ENCODE data around the gene B3GALNT2. TPM values are rescaled to one million over a fixed set of nuclear protein-coding genes. Genes with fewer than 3 reads are reported as not detected.
A peak's percentile ranks its signal among the peaks of the same experiment; 100 is the strongest.

B3GALNT2 gene
- total and polyA plus RNA-seq, 2 donors: 19.6 to 59.5 TPM

DNA sequence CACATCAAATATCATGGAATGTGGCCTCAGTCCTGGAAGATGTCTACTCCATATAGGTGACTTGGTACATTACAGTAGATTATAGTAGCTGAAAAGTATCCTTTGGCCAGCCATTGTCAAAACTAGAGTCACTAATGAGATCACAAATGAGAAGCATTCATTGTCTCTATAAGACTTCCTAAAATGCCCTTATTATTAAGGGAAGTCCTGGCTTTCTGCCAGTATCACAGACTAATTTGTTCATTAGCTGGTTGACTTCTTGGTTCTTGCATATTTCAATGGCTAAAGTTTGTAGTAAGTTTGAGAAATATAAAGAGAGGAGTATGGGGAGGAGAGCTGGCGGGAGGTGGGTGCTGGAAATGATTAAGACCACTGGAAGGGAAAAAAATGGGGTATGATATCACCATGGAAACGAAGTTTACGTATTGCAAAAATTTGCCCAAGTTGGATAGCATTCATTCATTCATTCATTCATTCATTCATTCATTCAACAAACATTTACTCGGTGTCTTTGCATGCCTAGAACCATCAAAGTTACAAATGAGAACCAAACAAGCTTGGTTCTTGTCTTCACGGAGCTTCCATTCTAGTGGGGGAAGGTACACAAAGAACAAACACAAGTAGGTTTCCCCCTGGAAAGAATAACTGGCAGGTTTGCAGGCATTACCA, 11.7 kb upstream of the B3GALNT2 start:
- Histone ChIP-seq H3K4me3 (ENCODE audit: low read depth, low read length) (no peak overlapping the region), H3K4me1 (ENCODE audit: insufficient read depth) (no peaks in the 10 kb centered on the region), H3K27ac (ENCODE audit: low read depth) (no peak overlapping the region), H3K36me3 (ENCODE audit: insufficient read depth) (no peaks in the 10 kb centered on the region)
- WGBS: 94% methylated on average over 5 of the region's 5 CpGs
- DNase-seq (ENCODE audit: extremely low spot score): no peak

DNA sequence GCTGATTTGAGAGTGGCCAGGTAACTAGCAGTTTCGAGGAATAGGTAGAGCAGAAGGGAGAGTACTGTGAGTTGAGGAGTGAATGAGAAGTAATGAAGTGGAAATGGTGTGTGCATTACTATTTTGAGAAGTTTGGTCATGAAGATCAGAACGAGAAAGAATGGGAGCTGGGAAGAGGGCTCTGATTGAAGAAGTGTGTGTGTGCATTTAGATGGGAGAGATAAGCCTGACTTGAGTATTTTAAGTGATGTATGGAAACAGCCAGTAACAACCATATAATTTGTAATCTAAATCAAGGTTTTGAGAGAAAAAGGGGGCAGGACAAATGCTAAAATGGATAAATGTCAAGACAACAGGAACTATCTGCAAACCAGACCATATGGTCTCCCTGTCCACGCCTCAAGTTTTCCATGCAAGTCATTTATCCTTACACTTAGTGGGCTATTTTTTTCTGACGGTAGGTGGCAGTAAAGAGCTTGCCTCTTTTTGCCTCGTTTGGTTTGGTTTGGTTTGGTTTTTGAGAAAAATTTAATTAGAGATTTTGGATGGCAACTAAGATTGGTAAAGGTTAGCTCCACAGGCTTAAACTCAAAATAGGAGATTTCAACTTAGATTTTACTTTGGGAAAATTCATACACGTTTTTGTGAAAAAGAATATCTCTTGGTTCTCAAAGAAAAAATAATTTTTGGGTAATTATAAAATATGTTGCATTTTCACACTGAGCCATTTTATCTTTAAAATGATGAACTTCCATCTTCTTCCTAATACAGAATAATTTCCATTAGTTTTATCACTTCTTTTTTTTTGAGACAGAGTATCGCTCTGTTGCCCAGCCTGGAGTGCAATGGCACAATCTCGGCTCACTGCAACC, 9.5 kb upstream of the B3GALNT2 start:
- peak; percentile 53 for DNase-seq (ENCODE audit: extremely low spot score)
- H3K4me1 ChIP-seq (ENCODE audit: insufficient read depth): no peaks in the 10 kb centered on the region
- 35% methylated on average over 8 of the region's 8 CpGs for WGBS
- H3K36me3 ChIP-seq (ENCODE audit: insufficient read depth): no peaks in the 10 kb centered on the region
- H3K4me3 ChIP-seq (ENCODE audit: low read depth, low read length): no peak overlapping the region
- no peak overlapping the region for H3K27ac ChIP-seq (ENCODE audit: low read depth)

DNA sequence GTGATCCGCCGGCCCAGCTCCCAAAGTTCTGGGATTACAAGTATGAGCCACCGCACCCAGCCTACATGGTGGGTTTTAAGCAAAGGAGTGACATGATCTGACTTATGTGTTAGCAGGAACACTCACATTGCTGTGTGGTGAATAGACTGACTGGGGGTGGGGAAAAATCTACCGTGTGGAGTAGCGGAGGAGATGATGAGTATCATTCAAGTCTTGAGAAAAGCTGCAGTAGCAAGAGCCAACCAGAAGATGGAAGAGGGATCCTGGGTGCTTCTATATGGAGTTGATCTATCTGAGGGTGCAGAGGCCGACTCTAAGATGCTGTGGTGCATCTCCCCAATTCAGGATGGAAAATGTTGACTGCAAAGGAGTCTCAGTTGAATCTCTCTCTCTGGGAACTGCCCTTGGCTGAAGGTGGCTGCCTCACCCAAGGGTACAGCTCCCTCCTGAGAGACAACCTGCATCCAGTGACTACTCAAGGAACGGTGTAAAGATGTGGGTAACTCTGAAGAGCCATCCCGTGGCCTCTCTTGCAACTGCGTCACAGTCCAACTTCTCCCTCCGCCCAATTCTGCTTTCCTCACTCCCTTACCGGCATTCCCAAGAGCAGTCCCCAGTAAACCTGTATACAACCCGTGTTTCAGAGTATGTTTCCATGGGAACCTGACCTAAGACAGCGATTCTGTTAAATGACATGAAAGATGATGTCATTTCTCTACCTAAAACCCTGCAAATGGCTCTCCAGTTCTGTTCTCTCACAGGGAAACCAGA, 7.4 kb upstream of the B3GALNT2 start:
- 69% methylated on average over 13 of the region's 13 CpGs for WGBS
- Histone ChIP-seq H3K36me3 (ENCODE audit: insufficient read depth) (no peaks in the 10 kb centered on the region), H3K27ac (ENCODE audit: low read depth) (no peak overlapping the region), H3K4me1 (ENCODE audit: insufficient read depth) (no peaks in the 10 kb centered on the region), H3K4me3 (ENCODE audit: low read depth, low read length) (no peak overlapping the region)
- DNase-seq (ENCODE audit: extremely low spot score): no peak

DNA sequence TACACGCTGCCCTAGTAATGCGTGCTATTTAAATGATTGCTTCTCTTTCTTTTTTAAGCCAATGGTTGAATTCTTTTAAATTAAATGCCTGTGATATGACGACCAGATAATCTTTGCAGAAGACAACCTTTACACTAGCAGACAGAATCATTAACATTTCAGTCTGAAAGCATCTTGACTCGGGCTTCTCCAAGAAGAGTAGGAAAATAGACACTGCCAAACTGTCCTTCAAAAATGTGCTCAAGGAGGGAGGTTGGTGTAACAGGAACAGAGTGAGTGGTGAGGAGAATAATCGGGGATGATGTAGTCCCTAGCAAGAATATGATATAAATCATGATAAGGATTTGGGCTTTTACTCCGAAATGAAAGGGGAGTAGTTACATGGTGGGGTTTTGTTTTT, 6.6 kb upstream of the B3GALNT2 start:
- H3K4me1 ChIP-seq (ENCODE audit: insufficient read depth): no peaks in the 10 kb centered on the region
- WGBS: 73% methylated on average over 6 of the region's 6 CpGs
- H3K4me3 ChIP-seq (ENCODE audit: low read depth, low read length): no peak overlapping the region
- no peak for DNase-seq (ENCODE audit: extremely low spot score)
- no peak overlapping the region for H3K27ac ChIP-seq (ENCODE audit: low read depth)
- H3K36me3 ChIP-seq (ENCODE audit: insufficient read depth): no peaks in the 10 kb centered on the region

DNA sequence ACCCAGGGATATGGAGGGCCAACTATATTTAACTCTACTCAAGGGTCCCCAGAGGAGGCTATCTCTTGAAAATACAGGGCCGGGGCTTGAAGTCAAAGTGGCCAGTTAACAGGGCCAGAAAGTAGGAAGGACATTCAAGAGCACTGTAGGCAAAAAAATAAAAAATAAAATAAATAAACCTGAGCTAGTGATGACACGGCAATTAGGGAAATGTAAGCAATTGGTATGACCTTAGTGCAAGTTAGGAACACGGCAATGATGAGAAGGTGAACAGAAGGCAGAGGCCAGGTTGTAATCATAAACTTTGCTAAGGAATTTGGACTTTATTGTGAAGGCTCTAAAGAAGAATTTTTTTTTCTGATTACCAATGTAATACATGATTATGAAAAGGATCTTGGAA, 3.4 kb upstream of the B3GALNT2 start:
- no peaks in the 10 kb centered on the region for H3K36me3 ChIP-seq (ENCODE audit: insufficient read depth)
- no peaks in the 10 kb centered on the region for H3K4me1 ChIP-seq (ENCODE audit: insufficient read depth)
- H3K4me3 ChIP-seq (ENCODE audit: low read depth, low read length): no peak overlapping the region
- no peak overlapping the region for H3K27ac ChIP-seq (ENCODE audit: low read depth)
- no peak for DNase-seq (ENCODE audit: extremely low spot score)
- WGBS: 83% methylated on average over 3 of the region's 3 CpGs

DNA sequence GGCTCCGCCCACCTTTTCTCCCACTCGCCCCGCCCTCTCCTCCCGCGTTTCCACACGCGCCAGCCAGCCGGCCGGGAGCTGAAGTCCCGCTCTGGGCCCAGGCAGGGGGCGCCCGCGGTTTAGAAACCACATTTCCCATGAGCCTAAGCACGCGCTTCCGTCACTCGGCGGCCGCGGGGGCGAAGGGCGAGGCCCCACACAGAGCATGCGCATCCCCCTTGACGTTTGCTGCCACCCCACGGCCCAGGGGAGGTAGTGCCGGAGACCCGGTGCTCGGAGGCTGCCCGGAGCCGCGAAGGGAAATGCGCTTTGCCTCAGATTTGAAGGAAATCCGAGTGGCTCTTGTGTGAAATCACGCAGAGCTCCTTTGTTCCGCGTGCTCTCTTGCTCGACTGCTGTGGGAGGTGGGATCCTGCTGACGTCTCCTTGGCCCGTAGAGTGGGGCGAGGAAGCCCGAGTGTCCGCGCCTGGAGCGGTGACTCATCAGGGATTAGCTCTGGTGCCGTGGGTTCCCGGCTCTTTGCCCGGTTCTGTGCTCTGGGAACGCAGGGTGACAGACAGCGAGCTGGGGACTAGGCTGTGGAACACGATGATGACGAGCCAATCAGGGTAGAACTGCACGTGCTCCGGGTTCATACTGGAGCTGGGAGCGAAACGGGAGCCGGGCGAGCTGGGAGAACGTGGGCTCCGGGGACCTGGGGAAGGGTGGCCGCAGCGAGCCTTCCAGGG, 406 bp upstream of the B3GALNT2 start:
- peak overlapping the region; percentile 87 for H3K4me3 ChIP-seq (ENCODE audit: low read depth, low read length)
- DNase-seq (ENCODE audit: extremely low spot score): peak; percentile 96
- WGBS: under 1% methylated on average over 61 of the region's 61 CpGs
- H3K27ac ChIP-seq (ENCODE audit: low read depth): peak overlapping the region; percentile 97
- no peaks in the 10 kb centered on the region for H3K4me1 ChIP-seq (ENCODE audit: insufficient read depth)
- H3K36me3 ChIP-seq (ENCODE audit: insufficient read depth): no peaks in the 10 kb centered on the region

DNA sequence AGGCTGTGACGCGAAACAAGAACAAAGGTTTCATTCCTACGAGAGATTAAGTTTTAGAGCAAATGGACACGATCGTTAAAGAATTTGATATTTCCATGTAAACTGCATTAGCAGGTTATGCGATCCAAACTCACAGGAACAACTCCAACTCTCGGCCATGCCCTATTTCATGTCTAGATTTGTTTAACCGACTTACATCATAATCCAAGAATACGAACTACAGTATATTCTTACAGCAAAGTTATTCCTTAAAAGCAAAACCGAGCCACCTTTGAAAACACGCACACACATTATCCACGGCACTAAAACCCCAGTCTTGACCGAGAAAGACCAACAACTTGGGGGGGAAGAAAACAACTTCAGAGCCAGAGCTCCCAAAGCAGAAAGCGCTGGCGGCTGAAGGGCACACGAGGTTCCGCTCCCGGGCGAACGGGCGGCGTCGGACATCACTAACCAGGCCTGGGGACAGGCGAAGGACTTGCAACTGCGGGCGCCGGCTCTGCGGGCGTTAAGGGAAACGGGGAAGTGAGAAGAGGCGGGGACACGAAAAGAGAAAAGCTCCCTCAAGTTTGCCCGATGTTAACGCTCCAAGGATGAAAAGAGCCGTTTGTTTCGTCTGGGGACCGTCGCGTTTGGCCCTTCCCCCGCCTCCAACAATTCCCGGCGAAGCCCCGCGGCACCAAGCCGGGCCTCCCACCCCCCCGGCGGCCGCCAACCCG, 690 bp downstream of the B3GALNT2 start:
- Histone ChIP-seq H3K36me3 (ENCODE audit: insufficient read depth) (no peaks in the 10 kb centered on the region), H3K4me1 (ENCODE audit: insufficient read depth) (no peaks in the 10 kb centered on the region), H3K4me3 (ENCODE audit: low read depth, low read length) (peak overlapping the region; percentile 87), H3K27ac (ENCODE audit: low read depth) (peak overlapping the region; percentile 93)
- under 1% methylated on average over 49 of the region's 49 CpGs for WGBS
- DNase-seq (ENCODE audit: extremely low spot score): peak; percentile 46

DNA sequence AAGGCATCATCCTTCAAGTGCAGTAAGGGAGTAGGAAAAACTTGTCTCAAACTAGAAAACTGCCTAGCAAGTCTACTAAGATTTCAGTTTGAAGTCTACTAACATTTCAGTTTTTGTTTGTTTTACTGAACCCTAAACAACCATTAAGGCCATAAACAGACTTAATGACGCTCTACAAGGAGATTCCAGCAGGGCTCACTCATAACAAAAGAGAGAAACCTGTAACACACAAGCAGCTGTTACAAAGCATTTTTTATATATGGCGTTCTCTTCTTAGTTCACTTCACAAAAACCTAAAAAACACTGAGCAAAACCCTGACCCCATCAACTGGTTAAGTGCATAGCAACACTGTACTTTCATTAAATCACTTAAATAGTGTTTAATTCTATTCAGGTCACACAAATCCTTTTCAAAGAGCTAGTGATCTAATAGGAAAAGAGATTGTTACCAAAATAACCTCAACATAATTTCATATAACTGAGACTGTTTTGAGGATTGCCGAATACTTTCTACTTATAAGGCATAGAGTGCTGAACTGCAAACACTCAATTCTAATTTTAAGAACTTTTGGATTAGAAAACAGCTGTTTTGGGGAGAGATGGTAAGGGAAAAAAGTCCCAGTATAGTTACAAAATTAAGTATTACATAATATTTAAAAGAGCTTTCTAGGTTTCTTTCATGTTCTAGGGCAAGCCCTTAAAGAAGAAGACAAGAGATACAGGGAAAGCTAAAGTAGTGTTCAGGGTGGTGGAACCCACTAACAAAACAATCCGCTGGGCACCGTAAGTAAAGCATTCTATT, 1.4 kb downstream of the B3GALNT2 start:
- H3K36me3 ChIP-seq (ENCODE audit: insufficient read depth): no peaks in the 10 kb centered on the region
- 12% methylated on average over 5 of the region's 5 CpGs for WGBS
- peak overlapping the region; percentile 93 for H3K27ac ChIP-seq (ENCODE audit: low read depth)
- no peaks in the 10 kb centered on the region for H3K4me1 ChIP-seq (ENCODE audit: insufficient read depth)
- DNase-seq (ENCODE audit: extremely low spot score): peak; percentile 25
- H3K4me3 ChIP-seq (ENCODE audit: low read depth, low read length): peak overlapping the region; percentile 87

DNA sequence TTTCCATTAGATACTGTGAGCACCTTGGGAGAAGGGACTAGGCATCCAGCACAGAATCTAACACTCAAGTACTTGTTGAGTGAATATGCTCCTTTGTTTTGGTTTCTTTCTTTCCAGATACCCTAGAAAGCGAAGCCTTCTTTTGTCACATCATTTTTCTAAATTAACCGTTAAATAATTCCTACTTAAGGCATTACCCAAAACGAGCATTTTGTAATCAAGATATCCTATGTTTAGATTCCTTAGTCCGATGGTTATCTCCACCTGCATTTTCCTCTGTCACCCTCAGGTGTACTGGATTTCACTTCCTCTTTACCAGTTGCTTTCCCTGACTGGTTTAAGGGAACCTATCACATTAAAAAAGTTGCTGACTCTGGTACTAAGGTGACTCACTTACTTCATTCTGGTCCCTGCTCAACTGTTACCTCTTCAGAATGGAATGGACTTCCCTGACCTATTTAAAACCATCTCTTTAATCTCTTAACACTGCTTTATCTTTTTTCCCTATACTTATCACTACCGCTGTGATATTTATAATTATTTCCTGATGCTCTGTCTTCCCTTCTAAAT, 3.2 kb downstream of the B3GALNT2 start:
- H3K36me3 ChIP-seq (ENCODE audit: insufficient read depth): no peaks in the 10 kb centered on the region
- H3K4me1 ChIP-seq (ENCODE audit: insufficient read depth): no peaks in the 10 kb centered on the region
- DNase-seq (ENCODE audit: extremely low spot score): no peak
- H3K4me3 ChIP-seq (ENCODE audit: low read depth, low read length): no peak overlapping the region
- WGBS: 78% methylated on average over 5 of the region's 5 CpGs
- no peak overlapping the region for H3K27ac ChIP-seq (ENCODE audit: low read depth)

DNA sequence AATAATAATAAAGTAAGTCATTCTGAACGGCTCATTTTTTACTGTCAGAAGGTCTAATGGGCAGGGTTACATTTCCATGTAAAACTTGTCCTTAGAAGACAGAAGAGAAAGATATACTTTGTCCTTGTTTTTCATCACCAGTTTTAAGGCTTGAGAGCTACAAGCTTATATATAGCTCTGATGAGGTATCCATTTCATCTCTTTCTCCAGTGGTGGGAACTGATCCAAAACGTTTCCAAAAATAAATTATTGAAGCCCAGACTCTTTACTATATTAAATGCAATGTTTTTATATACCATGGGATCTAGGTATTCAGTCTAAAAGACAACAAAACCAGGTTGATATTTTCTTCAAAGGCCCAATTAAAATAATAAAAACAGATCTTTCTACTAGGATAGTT, 8.7 kb downstream of the B3GALNT2 start:
- Histone ChIP-seq H3K36me3 (ENCODE audit: insufficient read depth) (no peaks in the 10 kb centered on the region), H3K4me1 (ENCODE audit: insufficient read depth) (no peaks in the 10 kb centered on the region), H3K4me3 (ENCODE audit: low read depth, low read length) (no peak overlapping the region), H3K27ac (ENCODE audit: low read depth) (no peak overlapping the region)
- no peak for DNase-seq (ENCODE audit: extremely low spot score)
- 40% methylated on average over 2 of the region's 2 CpGs for WGBS

DNA sequence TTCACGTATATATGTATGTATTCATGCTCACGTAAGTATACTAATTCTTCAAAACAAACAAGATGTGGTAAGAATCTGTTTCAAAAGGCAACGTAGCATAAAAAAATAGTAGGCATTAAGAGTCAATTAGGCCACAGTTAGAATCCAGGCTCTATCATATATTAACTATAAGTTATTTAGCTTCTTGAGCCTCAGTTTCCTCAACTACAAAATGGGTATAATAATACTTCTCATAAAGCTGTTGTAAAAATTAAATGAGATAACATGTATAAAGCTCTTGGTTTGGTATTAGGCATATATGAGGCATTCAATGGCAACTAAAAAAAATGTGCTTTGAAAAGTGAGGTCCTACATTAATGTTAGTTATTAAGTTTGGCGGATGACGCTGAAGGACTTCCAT, 9.2 kb downstream of the B3GALNT2 start:
- no peak for DNase-seq (ENCODE audit: extremely low spot score)
- Histone ChIP-seq H3K36me3 (ENCODE audit: insufficient read depth) (no peaks in the 10 kb centered on the region), H3K4me1 (ENCODE audit: insufficient read depth) (no peaks in the 10 kb centered on the region), H3K27ac (ENCODE audit: low read depth) (no peak overlapping the region), H3K4me3 (ENCODE audit: low read depth, low read length) (no peak overlapping the region)
- WGBS: 93% methylated on average over 5 of the region's 5 CpGs

DNA sequence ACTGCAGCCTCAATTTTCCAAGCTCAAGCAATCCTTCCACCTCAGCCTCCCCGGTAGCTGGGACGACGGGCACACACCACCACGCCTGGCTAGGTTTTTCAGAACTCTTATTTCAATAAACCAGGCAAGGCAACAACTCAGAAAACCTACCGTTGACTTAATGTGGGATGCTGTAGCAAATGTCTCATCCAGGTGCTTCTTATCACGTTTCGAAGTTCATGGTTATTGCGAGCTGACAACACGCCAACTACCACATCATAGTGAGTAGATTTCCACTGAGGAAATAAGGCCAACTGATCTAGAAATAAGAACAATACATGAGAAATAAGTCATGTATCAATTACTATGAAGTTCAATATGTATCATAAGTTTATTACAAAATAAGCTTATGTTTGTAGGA, 9.7 kb downstream of the B3GALNT2 start:
- no peaks in the 10 kb centered on the region for H3K36me3 ChIP-seq (ENCODE audit: insufficient read depth)
- 93% methylated on average over 9 of the region's 9 CpGs for WGBS

More for the DNA sequence above, 9.7 kb downstream of the B3GALNT2 start:
- no peak for DNase-seq (ENCODE audit: extremely low spot score)
- no peak overlapping the region for H3K4me3 ChIP-seq (ENCODE audit: low read depth, low read length)
- H3K27ac ChIP-seq (ENCODE audit: low read depth): no peak overlapping the region
- H3K4me1 ChIP-seq (ENCODE audit: insufficient read depth): no peaks in the 10 kb centered on the region
